Activated CD4-positive, alpha-beta T cell treated with anti-CD3 and anti-CD28 coated beads for 36 hours (primary cell): ENCODE results near the gene LOXHD1. TPM values are rescaled to one million over a fixed set of nuclear protein-coding genes. Genes with fewer than 3 reads are reported as not detected.
A peak's percentile ranks its signal among the peaks of the same experiment; 100 is the strongest.

Source experiments
- ATAC-seq: fragments of 200-7000 bp; cut with Tn5 transposase; one replicate; pipeline ENCODE4 v1.10.0; 2021; ENCODE audit warnings: mild to moderate bottlenecking, moderate library complexity
- CTCF ChIA-PET: fragments of 350-600 bp; sonication (Branson Sonifier 250); formaldehyde crosslinking; loops from one replicate; lab custom pipeline; 2021; ENCODE audit warnings: antibody characterized with exemption; lab: Charles Lee
- POLR2A ChIA-PET: fragments of 350-600 bp; sonication (Branson Sonifier 250); formaldehyde crosslinking; loops from one replicate; lab custom pipeline; 2021; ENCODE audit warnings: antibody characterized with exemption, inconsistent platforms; lab: Charles Lee
- DNase-seq: peaks from one replicate; pipeline ENCODE4 v3.0.0-alpha.2; 2020
- H3K27ac Mint-ChIP-seq: one replicate; pipeline ENCODE4 v1.8.0; 2021; ENCODE audit warnings: mixed read lengths
- H3K27me3 Mint-ChIP-seq: one replicate; pipeline ENCODE4 v1.8.0; 2021; ENCODE audit warnings: mixed read lengths
- H3K36me3 Mint-ChIP-seq: one replicate; pipeline ENCODE4 v1.8.0; 2021; ENCODE audit warnings: low read depth, mixed read lengths
- H3K4me1 Mint-ChIP-seq: one replicate; pipeline ENCODE4 v1.8.0; 2021; ENCODE audit warnings: mixed read lengths
- H3K4me3 Mint-ChIP-seq: one replicate; pipeline ENCODE4 v1.8.0; 2021; ENCODE audit warnings: mild to moderate bottlenecking, moderate library complexity, mixed read lengths
- H3K9me3 Mint-ChIP-seq: one replicate; pipeline ENCODE4 v1.8.0; 2021; ENCODE audit warnings: low read depth, mixed read lengths
- intact Hi-C, 2 experiments: fragments of 100-400 bp; cut with DNase I in 1 of 2; cut with micrococcal nuclease in 1 of 2; formaldehyde crosslinking; loops; one replicate each; pipeline versions ENCODE4 v1.14.2 to v1.15.1; 2022 to 2024; cut with DNase I, micrococcal nuclease
- total RNA-seq, 2 experiments: library from RNA; stranded (reverse); gene quantifications; one replicate each; pipeline ENCODE4 v1.2.3, GENCODE V29; 2021

LOXHD1 gene
- total RNA-seq, 2 experiments from 2014 or later: 0.05 to 0.07 TPM

GRCh38 chr18:46672062-46672970 lies 15.3 kb upstream of the LOXHD1 start:
- peak; percentile 79 for ATAC-seq
- no peak overlapping the region for H3K4me3 Mint-ChIP-seq
- H3K27me3 Mint-ChIP-seq: peaks cover 2% of the 10 kb centered on the region
- POLR2A ChIA-PET: no interaction called here
- H3K4me1 Mint-ChIP-seq: peaks cover 16% of the 10 kb centered on the region
- no peaks in the 10 kb centered on the region for H3K9me3 Mint-ChIP-seq
- H3K36me3 Mint-ChIP-seq: no peaks in the 10 kb centered on the region
- no peak for DNase-seq
- intact Hi-C loops: loop anchor here in 1 of 2 experiments (5.0 kb wide), 1 partner anchor 515 kb away; no protein-coding TSS in a partner anchor
- peak overlapping the region; percentile 42 for H3K27ac Mint-ChIP-seq
- CTCF ChIA-PET: interaction anchor here (0.7 to 2.5 kb wide), 4 partner anchors 11 to 1241 kb away, joined by 3 to 14 read pairs (median 4); no protein-coding TSS in a partner anchor

DNA sequence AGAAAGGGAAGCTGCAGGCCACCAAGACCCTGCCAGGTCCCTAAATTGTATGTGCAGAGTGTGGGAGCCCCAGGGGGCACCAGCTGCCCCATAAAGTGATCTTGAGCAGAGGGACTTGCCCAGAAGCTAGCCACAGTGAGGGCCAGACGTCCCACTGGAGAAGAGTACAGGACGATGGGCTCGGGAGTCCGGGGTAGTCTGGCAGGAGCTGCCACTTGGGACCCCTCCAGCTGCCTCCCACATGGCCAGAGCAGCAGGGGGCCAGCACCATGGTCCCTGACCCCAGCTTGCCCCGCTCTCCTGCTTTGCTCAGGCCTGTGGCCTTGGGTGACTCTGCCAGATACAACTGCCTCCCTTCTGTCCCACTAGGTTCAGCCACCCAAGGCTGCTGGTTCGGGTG lies 11.7 kb upstream of the LOXHD1 start:
- Mint-ChIP-seq H3K9me3 (no peaks in the 10 kb centered on the region), H3K27ac (no peak overlapping the region), H3K4me1 (peaks cover 16% of the 10 kb centered on the region), H3K36me3 (no peaks in the 10 kb centered on the region), H3K4me3 (no peak overlapping the region), H3K27me3 (no peaks in the 10 kb centered on the region)
- CTCF ChIA-PET: interaction anchor here (0.6 to 1.1 kb wide), 2 partner anchors 11 to 166 kb away, joined by 3 read pairs; no protein-coding TSS in a partner anchor
- POLR2A ChIA-PET: no interaction called here
- DNase-seq (no peak), ATAC-seq (no peak)
- intact Hi-C loops: no loop called here

- no peak for DNase-seq
- intact Hi-C loops: no loop called here
- H3K4me3 Mint-ChIP-seq: no peak overlapping the region
- no peaks in the 10 kb centered on the region for H3K27me3 Mint-ChIP-seq
- POLR2A ChIA-PET: no interaction called here
- H3K9me3 Mint-ChIP-seq: no peaks in the 10 kb centered on the region
- H3K27ac Mint-ChIP-seq: no peak overlapping the region
- H3K4me1 Mint-ChIP-seq: peaks cover 16% of the 10 kb centered on the region
- H3K36me3 Mint-ChIP-seq: no peaks in the 10 kb centered on the region
- CTCF ChIA-PET: interaction anchor here (1.1 kb wide), 1 partner anchor 166 kb away, joined by 3 read pairs; no protein-coding TSS in a partner anchor
- ATAC-seq: no peak
Observed at GRCh38 chr18:46668135-46668534, 11.1 kb upstream of the LOXHD1 start.

DNA sequence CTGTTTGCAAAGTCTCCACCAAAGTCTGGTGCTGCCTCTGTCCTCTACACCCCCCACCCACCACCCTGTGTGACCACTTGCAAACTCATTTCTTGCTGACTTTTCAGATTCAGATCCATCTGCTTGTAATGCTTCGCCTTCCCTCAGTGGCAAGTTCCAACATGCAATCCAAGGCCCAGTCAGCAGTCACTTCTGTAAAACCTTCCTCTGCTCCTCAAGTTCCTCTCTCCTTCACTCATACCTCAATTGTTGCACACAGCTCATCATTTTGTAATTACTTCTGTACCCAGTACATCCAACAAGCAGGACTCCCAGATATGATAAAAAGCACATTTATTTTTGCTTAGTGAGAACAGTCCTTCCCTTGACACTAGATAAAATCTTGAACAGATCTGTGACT lies 6.5 kb upstream of the LOXHD1 start:
- Mint-ChIP-seq H3K4me3 (no peak overlapping the region), H3K9me3 (no peaks in the 10 kb centered on the region), H3K4me1 (no peaks in the 10 kb centered on the region), H3K27ac (no peak overlapping the region), H3K27me3 (no peaks in the 10 kb centered on the region), H3K36me3 (no peaks in the 10 kb centered on the region)
- CTCF ChIA-PET: interaction anchor here (1.1 kb wide), 1 partner anchor 383 kb away, joined by 3 read pairs; no protein-coding TSS in a partner anchor
- no peak for DNase-seq
- no peak for ATAC-seq
- intact Hi-C loops: no loop called here
- POLR2A ChIA-PET: no interaction called here

DNA sequence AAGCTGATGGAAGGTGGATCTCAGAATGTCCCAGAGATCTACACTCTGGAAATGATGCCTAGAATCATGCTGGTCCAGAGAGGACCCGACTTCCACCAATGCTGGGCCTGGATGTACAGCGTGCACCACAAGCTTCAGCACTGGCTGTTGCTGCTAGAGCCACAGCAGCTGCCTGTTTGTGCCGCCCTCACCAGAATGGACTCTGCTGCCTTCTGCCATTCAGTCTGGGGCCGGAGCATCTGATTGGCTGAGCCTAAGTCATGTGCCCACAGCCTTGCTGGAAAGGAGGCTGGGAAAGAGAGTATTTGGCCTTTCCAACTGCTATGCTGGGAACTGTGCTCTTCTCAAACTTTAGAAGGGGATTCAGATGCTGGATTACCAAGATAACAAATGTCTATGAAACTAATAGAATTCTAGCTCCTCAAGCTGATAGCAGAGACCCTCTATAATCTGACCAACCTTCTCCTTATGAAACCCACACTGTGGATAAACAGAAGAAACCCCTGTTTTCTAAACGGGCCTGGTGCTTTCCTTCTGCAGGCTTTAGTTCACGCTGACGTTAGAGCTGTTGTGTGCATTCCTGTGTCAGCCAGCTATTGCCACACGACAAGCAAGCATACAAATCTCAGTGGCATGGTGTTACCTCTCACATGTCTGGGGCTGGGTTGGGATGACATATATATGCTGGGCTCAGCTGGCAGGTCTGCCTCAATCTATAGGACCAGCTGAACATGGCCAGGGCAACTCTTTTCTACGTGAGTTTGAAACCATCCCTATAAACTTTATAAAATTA lies 4.1 kb upstream of the LOXHD1 start:
- Mint-ChIP-seq H3K4me1 (no peaks in the 10 kb centered on the region), H3K9me3 (no peaks in the 10 kb centered on the region), H3K27me3 (no peaks in the 10 kb centered on the region), H3K27ac (no peak overlapping the region), H3K4me3 (no peak overlapping the region), H3K36me3 (no peaks in the 10 kb centered on the region)
- no peak for ATAC-seq
- ChIA-PET CTCF (interaction anchor here (0.8 to 7.8 kb wide), 8 partner anchors 10 to 513 kb away, joined by 3 to 84 read pairs (median 4); a partner anchor contains a TSS), POLR2A (no interaction called here)
- DNase-seq: no peak
- intact Hi-C loops: no loop called here

GRCh38 chr18:46659484-46659883 lies 2.5 kb upstream of the LOXHD1 start:
- DNase-seq (no peak), ATAC-seq (no peak)
- Mint-ChIP-seq H3K36me3 (no peaks in the 10 kb centered on the region), H3K27ac (no peak overlapping the region), H3K4me1 (no peaks in the 10 kb centered on the region), H3K9me3 (no peaks in the 10 kb centered on the region), H3K27me3 (no peaks in the 10 kb centered on the region), H3K4me3 (no peak overlapping the region)
- intact Hi-C loops: loop anchor here (5.0 to 10.0 kb wide), 3 partner anchors 102 to 255 kb away; no protein-coding TSS in a partner anchor
- ChIA-PET CTCF (interaction anchor here (2.5 to 7.8 kb wide), 3 partner anchors 105 to 512 kb away, joined by 15 to 84 read pairs (median 21); no protein-coding TSS in a partner anchor), POLR2A (no interaction called here)

DNA sequence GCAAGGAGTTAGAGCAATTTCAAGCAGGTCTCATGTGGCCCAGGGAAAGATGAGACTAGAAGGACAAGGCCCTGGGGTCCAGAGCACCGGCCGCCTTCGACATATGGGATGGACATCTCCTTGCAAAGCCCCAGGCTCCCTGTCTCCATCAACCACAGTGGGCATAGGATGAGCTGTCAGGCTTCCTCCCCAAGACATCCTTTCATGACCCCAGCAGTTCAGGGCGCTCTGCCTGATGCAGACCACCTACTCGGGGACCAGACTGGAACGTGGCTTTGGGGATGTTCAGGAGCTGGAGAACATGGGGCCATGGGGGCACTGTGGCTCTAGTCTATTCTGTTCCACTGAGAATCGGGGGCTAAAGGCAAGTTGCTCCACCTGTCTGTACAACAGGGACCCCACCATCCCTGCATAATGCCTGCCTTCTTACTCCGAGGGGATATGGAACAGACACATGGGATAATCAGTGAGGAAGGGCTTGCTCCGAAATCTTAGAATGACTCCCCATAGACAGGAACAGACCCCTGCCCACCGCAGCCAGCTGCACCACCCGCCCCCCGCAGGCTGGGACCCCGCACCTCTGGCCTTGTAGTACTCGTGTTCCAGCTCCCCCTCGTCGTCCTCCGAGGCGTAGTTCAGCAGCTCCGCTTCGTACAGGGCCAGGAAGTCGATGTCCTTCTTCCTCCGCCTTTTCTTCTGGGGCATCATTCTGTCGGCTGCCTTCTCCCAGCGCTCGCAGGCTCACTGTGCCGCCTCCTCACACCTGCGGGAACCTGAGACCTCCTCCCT lies 500 bp downstream of the LOXHD1 start:
- ChIA-PET CTCF (interaction anchor here (0.9 to 7.8 kb wide), 4 partner anchors 10 to 509 kb away, joined by 3 to 84 read pairs (median 10); no protein-coding TSS in a partner anchor), POLR2A (no interaction called here)
- ATAC-seq (no peak), DNase-seq (no peak)
- intact Hi-C loops: loop anchor here (5.0 to 10.0 kb wide), 3 partner anchors 99 to 252 kb away; no protein-coding TSS in a partner anchor
- H3K27ac Mint-ChIP-seq: no peak overlapping the region
- no peak overlapping the region for H3K4me3 Mint-ChIP-seq
- no peaks in the 10 kb centered on the region for H3K36me3 Mint-ChIP-seq
- no peaks in the 10 kb centered on the region for H3K4me1 Mint-ChIP-seq
- no peaks in the 10 kb centered on the region for H3K27me3 Mint-ChIP-seq
- no peaks in the 10 kb centered on the region for H3K9me3 Mint-ChIP-seq

- no peak for ATAC-seq
- CTCF ChIA-PET: no interaction called here
- POLR2A ChIA-PET: no interaction called here
- Mint-ChIP-seq H3K9me3 (no peaks in the 10 kb centered on the region), H3K4me1 (no peaks in the 10 kb centered on the region), H3K4me3 (no peak overlapping the region), H3K27ac (no peak overlapping the region), H3K36me3 (no peaks in the 10 kb centered on the region), H3K27me3 (no peaks in the 10 kb centered on the region)
- no peak for DNase-seq
- intact Hi-C loops: loop anchor here in 1 of 2 experiments (10.0 kb wide), 1 partner anchor 248 kb away; no protein-coding TSS in a partner anchor
Observed at GRCh38 chr18:46652372-46652771, 4.6 kb downstream of the LOXHD1 start.

GRCh38 chr18:46650681-46651080 lies 6.3 kb downstream of the LOXHD1 start:
- ChIA-PET POLR2A (no interaction called here), CTCF (no interaction called here)
- Mint-ChIP-seq H3K36me3 (no peaks in the 10 kb centered on the region), H3K4me3 (no peak overlapping the region), H3K27ac (no peak overlapping the region), H3K27me3 (no peaks in the 10 kb centered on the region), H3K4me1 (no peaks in the 10 kb centered on the region), H3K9me3 (no peaks in the 10 kb centered on the region)
- ATAC-seq (no peak), DNase-seq (no peak)
- intact Hi-C loops: loop anchor here in 1 of 2 experiments (10.0 kb wide), 1 partner anchor 246 kb away; no protein-coding TSS in a partner anchor

DNA sequence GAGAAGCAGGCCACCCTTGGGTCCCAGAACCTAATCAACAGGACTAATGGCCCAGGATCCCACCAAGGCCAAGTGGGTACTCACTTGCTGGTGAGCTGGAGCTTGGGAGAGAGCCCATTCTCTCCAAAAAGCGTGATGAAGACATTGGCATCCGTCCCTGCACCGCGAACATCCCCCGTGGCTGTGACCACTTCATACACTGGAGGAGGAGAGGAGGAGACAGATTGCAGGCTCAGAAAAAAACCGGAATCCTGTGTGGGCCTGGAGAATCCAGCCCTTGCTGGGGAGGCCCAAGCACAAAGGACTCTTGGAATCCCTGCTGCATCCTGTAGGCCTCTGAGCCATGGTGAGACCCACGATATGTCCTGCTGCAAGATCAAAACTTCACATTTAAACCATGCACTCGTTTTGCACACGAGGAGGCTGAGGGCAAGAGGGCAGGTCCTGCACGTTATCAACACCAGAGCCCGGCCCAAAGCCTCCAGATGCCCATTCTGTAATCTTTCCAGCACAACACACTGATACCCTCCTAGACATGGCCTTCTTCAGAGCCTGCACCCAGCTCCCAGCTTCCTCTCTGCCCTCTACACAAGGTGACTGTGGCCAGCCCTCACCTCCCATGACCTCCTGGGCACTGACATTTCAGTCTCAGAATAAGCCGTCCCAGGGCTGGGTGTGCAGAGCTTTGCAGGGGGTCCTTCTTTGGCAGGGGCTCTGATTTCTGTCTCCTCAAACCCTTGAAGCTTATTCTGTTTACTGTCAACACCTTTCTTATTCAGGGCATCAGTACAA lies 7.8 kb downstream of the LOXHD1 start:
- POLR2A ChIA-PET: no interaction called here
- H3K4me1 Mint-ChIP-seq: no peaks in the 10 kb centered on the region
- CTCF ChIA-PET: interaction anchor here (0.9 kb wide), 1 partner anchor 9 kb away, joined by 4 read pairs; no protein-coding TSS in a partner anchor

More for the DNA sequence above, 7.8 kb downstream of the LOXHD1 start:
- ATAC-seq (no peak), DNase-seq (no peak)
- Mint-ChIP-seq H3K36me3 (no peaks in the 10 kb centered on the region), H3K4me3 (no peak overlapping the region), H3K27me3 (no peaks in the 10 kb centered on the region), H3K9me3 (no peaks in the 10 kb centered on the region), H3K27ac (no peak overlapping the region)
- intact Hi-C loops: no loop called here
